GM12892 (cell line): ENCODE results near the gene PHF12.

Experiments
- POLR2A ChIP-seq: IDR thresholded peaks from 2 replicates; pipeline ENCODE4 v1.6.1; 2011; ENCODE audit warnings: low read depth, low read length, control low read depth
- POLR2AphosphoS5 ChIP-seq: IDR thresholded peaks from 2 replicates; pipeline ENCODE4 v1.6.1; 2011; ENCODE audit warnings: low read depth, low read length, control low read depth
- TAF1 ChIP-seq: IDR thresholded peaks from 2 replicates; pipeline ENCODE4 v1.6.1; 2011; ENCODE audit warnings: low read depth, mild to moderate bottlenecking, control low read depth, low read length, borderline replicate concordance

- no peak for TF ChIP-seq POLR2A
- TF ChIP-seq POLR2AphosphoS5: no peak
- no peak for TF ChIP-seq TAF1
Observed at GRCh38 chr17:28899212-28899815, 52.0 kb downstream of the PHF12 start.
